H1 (cell line): ENCODE results near the gene TYW1B. TPM values are rescaled to one million over a fixed set of nuclear protein-coding genes. Genes with fewer than 3 reads are reported as not detected.

Source experiments
- CTCF ChIA-PET: fragments of 300-600 bp; sonication (Branson Sonifier 250); formaldehyde crosslinking; loops from one replicate; lab custom pipeline; 2021; ENCODE audit not compliant: partially characterized antibody; lab: Charles Lee
- POLR2A ChIA-PET: fragments of 300-600 bp; sonication (Branson Sonifier 250); formaldehyde crosslinking; loops from one replicate; lab custom pipeline; 2021; ENCODE audit warnings: inconsistent platforms; ENCODE audit not compliant: partially characterized antibody; lab: Charles Lee
- DNase-seq, 2 experiments: peaks; one replicate each; pipeline versions ENCODE4 v3.0.0 to v3.0.0-alpha.2; 2010 to 2022; ENCODE audit warnings: low spot score in 2 of 2, low read depth in 1 of 2, mixed read lengths in 1 of 2
- FAIRE-seq: peaks from 2 replicates; lab custom pipeline; 2011; peaks lifted over from hg19 to GRCh38; lab: Jason Lieb, UNC
- H2AFZ ChIP-seq: 2 replicates; pipeline ENCODE4 v1.8.1; 2012; ENCODE audit warnings: low read length, inconsistent platforms
- H2AK5ac ChIP-seq: 2 replicates; pipeline ENCODE4 v1.6.1; 2013; ENCODE audit warnings: low read depth, low read length
- H2BK120ac ChIP-seq: replicated peaks from 2 replicates; pipeline ENCODE3; 2013; ENCODE audit warnings: low read depth, low read length, inconsistent platforms
- H2BK12ac ChIP-seq: 2 replicates; pipeline ENCODE4 v1.6.1; 2013; ENCODE audit warnings: low read depth, low read length
- H2BK15ac ChIP-seq: 2 replicates; pipeline ENCODE4 v1.6.1; 2013; ENCODE audit warnings: low read length
- H2BK20ac ChIP-seq: 2 replicates; pipeline ENCODE4 v1.6.1; 2013; ENCODE audit warnings: low read length
- H2BK5ac ChIP-seq: 2 replicates; pipeline ENCODE4 v1.6.1; 2013; ENCODE audit warnings: low read depth, low read length
- H3K14ac ChIP-seq: 2 replicates; pipeline ENCODE4 v1.6.1; 2013; ENCODE audit warnings: inconsistent platforms; ENCODE audit not compliant: insufficient read length
- H3K18ac ChIP-seq: 2 replicates; pipeline ENCODE4 v1.6.1; 2013; ENCODE audit warnings: low read length; ENCODE audit errors: extremely low read depth
- H3K23ac ChIP-seq: 2 replicates; pipeline ENCODE4 v1.6.1; 2013; ENCODE audit warnings: inconsistent platforms; ENCODE audit not compliant: insufficient read length
- H3K23me2 ChIP-seq: 2 replicates; pipeline ENCODE4 v1.6.1; 2013; ENCODE audit warnings: low read depth, low read length
- H3K27ac ChIP-seq: 2 replicates; pipeline ENCODE4 v1.6.1; 2011; ENCODE audit warnings: low read depth, low read length, inconsistent platforms
- H3K27me3 ChIP-seq, 4 experiments: replicated peaks in 1 of 4; 1 replicate in 1 of 4; 2 replicates in 3 of 4; pipeline versions ENCODE4 v1.6.1 to v1.8.1; 2011 to 2013; ENCODE audit warnings: low read length in 3 of 4, mild to moderate bottlenecking in 3 of 4, inconsistent platforms in 2 of 4, mixed read lengths in 2 of 4, moderate library complexity in 1 of 4; ENCODE audit not compliant: control insufficient read depth in 3 of 4, insufficient read depth in 3 of 4; ENCODE audit errors: extremely low read depth in 1 of 4
- H3K36me3 ChIP-seq, 4 experiments: 2 replicates each; pipeline versions ENCODE4 v1.6.1 to v1.8.1; 2011 to 2013; ENCODE audit warnings: mild to moderate bottlenecking in 4 of 4, low read length in 3 of 4, moderate library complexity in 2 of 4, control low read depth in 1 of 4, inconsistent platforms in 1 of 4; ENCODE audit not compliant: insufficient read depth in 4 of 4, control insufficient read depth in 2 of 4
- H3K4ac ChIP-seq: replicated peaks from 2 replicates; pipeline ENCODE3; 2013; ENCODE audit warnings: low read length, low read depth, mixed read lengths, inconsistent platforms; ENCODE audit not compliant: insufficient read length
- H3K4me1 ChIP-seq, 4 experiments: replicated peaks in 1 of 4; 1 replicate in 1 of 4; 2 replicates in 3 of 4; pipeline versions ENCODE4 v1.6.1 to v1.8.1; 2011 to 2013; ENCODE audit warnings: low read length in 3 of 4, inconsistent platforms in 2 of 4, mixed read lengths in 1 of 4; ENCODE audit not compliant: insufficient read depth in 4 of 4, control insufficient read depth in 3 of 4
- H3K4me2 ChIP-seq, 2 experiments: 2 replicates each; pipeline versions ENCODE4 v1.6.1 to v1.8.1; 2011 to 2013; ENCODE audit warnings: low read depth in 2 of 2, low read length in 2 of 2, control low read depth in 1 of 2, inconsistent platforms in 1 of 2, mild to moderate bottlenecking in 1 of 2; ENCODE audit not compliant: insufficient read depth in 1 of 2
- H3K4me3 ChIP-seq, 4 experiments: fragments of 200-600, 300-600 bp in 1 of 4; sonication (generic), shearing (Covaris generic), sonication (Bioruptor Twin) in 1 of 4; 2 replicates each; pipeline versions ENCODE4 v1.5.1 to v1.8.1; 2011 to 2016; ENCODE audit warnings: low read length in 4 of 4, low read depth in 3 of 4, control low read depth in 2 of 4, inconsistent platforms in 2 of 4, mild to moderate bottlenecking in 2 of 4, mixed read lengths in 1 of 4, moderate library complexity in 1 of 4; ENCODE audit not compliant: insufficient read depth in 2 of 4; ENCODE audit errors: extremely low read depth in 1 of 4
- H3K56ac ChIP-seq: replicated peaks from 2 replicates; pipeline ENCODE3; 2013; ENCODE audit warnings: low read depth, mild to moderate bottlenecking, mixed read lengths, low read length, inconsistent platforms; ENCODE audit not compliant: insufficient read length
- H3K79me1 ChIP-seq: 2 replicates; pipeline ENCODE4 v1.6.1; 2013; ENCODE audit warnings: low read depth, low read length, control low read depth
- H3K79me2 ChIP-seq, 2 experiments: 2 replicates each; pipeline versions ENCODE4 v1.6.1 to v1.8.1; 2012 to 2013; ENCODE audit warnings: low read length in 2 of 2, mild to moderate bottlenecking in 2 of 2, inconsistent platforms in 1 of 2; ENCODE audit not compliant: insufficient read depth in 2 of 2, control insufficient read depth in 1 of 2
- H3K9ac ChIP-seq, 4 experiments: replicated peaks in 1 of 4; 1 replicate in 1 of 4; 2 replicates in 3 of 4; pipeline versions ENCODE4 v1.6.1 to v1.8.1; 2011 to 2013; ENCODE audit warnings: low read depth in 3 of 4, low read length in 3 of 4, control low read depth in 2 of 4, mild to moderate bottlenecking in 2 of 4, moderate library complexity in 2 of 4, inconsistent platforms in 1 of 4; ENCODE audit errors: extremely low read depth in 1 of 4
- H3K9me3 ChIP-seq, 2 experiments: 2 replicates each; pipeline versions ENCODE4 v1.6.1 to v1.8.1; 2012 to 2013; ENCODE audit warnings: mild to moderate bottlenecking in 2 of 2, moderate library complexity in 2 of 2, control low read depth in 1 of 2, inconsistent platforms in 1 of 2, low read depth in 1 of 2, low read length in 1 of 2, mixed read lengths in 1 of 2; ENCODE audit not compliant: insufficient read depth in 2 of 2
- H4K20me1 ChIP-seq, 2 experiments: replicated peaks in 1 of 2; 2 replicates each; pipeline versions ENCODE3 to v1.8.1; 2011 to 2013; ENCODE audit warnings: inconsistent platforms in 2 of 2, low read length in 2 of 2, mild to moderate bottlenecking in 1 of 2; ENCODE audit not compliant: insufficient read depth in 2 of 2, control insufficient read depth in 1 of 2
- H4K5ac ChIP-seq: 2 replicates; pipeline ENCODE4 v1.6.1; 2013; ENCODE audit warnings: low read length, low read depth, mixed read lengths, inconsistent platforms; ENCODE audit not compliant: insufficient read length
- H4K8ac ChIP-seq: 2 replicates; pipeline ENCODE4 v1.8.0; 2013; ENCODE audit warnings: mild to moderate bottlenecking, moderate library complexity, low read length, inconsistent platforms; ENCODE audit not compliant: insufficient read depth; ENCODE audit errors: extremely low read depth
- H4K91ac ChIP-seq: replicated peaks from 2 replicates; pipeline ENCODE3; 2013; ENCODE audit warnings: low read length, mixed read lengths, inconsistent platforms; ENCODE audit not compliant: insufficient read length
- NANOG ChIP-seq: IDR thresholded peaks from 2 replicates; pipeline ENCODE4 v1.6.1; 2011; ENCODE audit warnings: low read length, low read depth, mild to moderate bottlenecking, inconsistent platforms; ENCODE audit not compliant: insufficient read depth, poor library complexity, severe bottlenecking
- PHF8 ChIP-seq: fragments of 200-600 bp; sonication (generic); conservative IDR thresholded peaks from 2 replicates; pipeline ENCODE4 v1.7.1; 2012; ENCODE audit warnings: low read depth, mild to moderate bottlenecking, inconsistent platforms, low read length, moderate library complexity
- RAD21 ChIP-seq, 2 experiments: IDR thresholded peaks in 1 of 2; conservative IDR thresholded peaks in 1 of 2; 2 replicates each; pipeline ENCODE4 v1.6.1; 2011; ENCODE audit warnings: low read depth in 2 of 2, low read length in 2 of 2, improper control_type of control experiment in 1 of 2, inconsistent platforms in 1 of 2, mild to moderate bottlenecking in 1 of 2, moderate library complexity in 1 of 2
- SP4 ChIP-seq: IDR thresholded peaks from 2 replicates; pipeline ENCODE4 v1.6.1; 2012; ENCODE audit warnings: low read length, inconsistent platforms
- WGBS, 2 experiments: shearing (Covaris generic) in 1 of 2; methylation state at CpG; one replicate each; pipeline versions ENCODE4 v1.1.6 to v1.1.7; 2013 to 2015; ENCODE audit warnings: low lambda C conversion rate in 2 of 2, mixed read lengths in 2 of 2, inconsistent platforms in 1 of 2, low coverage in 1 of 2, missing lambda C conversion rate in 1 of 2; ENCODE audit not compliant: insufficient replicate concordance in 2 of 2, insufficient coverage in 1 of 2, insufficient read length in 1 of 2; ENCODE audit errors: extremely low coverage in 1 of 2, missing lambda C conversion rate in 1 of 2; 5-methylcytosine and 5-hydroxymethylcytosine counted together
- polyA plus RNA-seq, 7 experiments: library from polyadenylated mRNA; depleted of rRNA in 3 of 7; stranded (reverse) in 5 of 7; unstranded in 2 of 7; fragments of >200 nt in 5 of 7; fragments of 200-250 nt in 2 of 7; gene quantifications; 1 replicate in 5 of 7; 2 replicates in 1 of 7; 4 replicates in 1 of 7; pipeline versions ENCODE4 v1.2.1 to v1.2.3, GENCODE V29; 2011 to 2013; ENCODE audit warnings: missing spikeins in 2 of 7, mixed read lengths in 2 of 7
- total RNA-seq: library from RNA; stranded (reverse); fragmentation: NEBNext Ultra II Directional; extraction: Animal tissue kit (Norgen Biotek cat#: 25700); gene quantifications from 2 replicates; pipeline ENCODE4 v1.2.1, GENCODE V29; 2021
- TF ChIP-seq, protein P1 (sequence below), 3 experiments: IDR thresholded peaks; 1 replicate in 2 of 3; 2 replicates in 1 of 3; pipeline versions ENCODE4 v1.5.1 to v1.6.1; 2011; ENCODE audit warnings: low read length in 3 of 3, mild to moderate bottlenecking in 3 of 3, inconsistent platforms in 2 of 3, low read depth in 1 of 3, moderate library complexity in 1 of 3; ENCODE audit not compliant: insufficient read depth in 1 of 3; ENCODE audit errors: control extremely low read depth in 1 of 3

TYW1B gene
- total and polyA plus RNA-seq, 2 of the 8 experiments (the other 6 are each of a cell fraction or from before 2014, with no cell fraction given): 6.8 to 12.6 TPM

DNA sequence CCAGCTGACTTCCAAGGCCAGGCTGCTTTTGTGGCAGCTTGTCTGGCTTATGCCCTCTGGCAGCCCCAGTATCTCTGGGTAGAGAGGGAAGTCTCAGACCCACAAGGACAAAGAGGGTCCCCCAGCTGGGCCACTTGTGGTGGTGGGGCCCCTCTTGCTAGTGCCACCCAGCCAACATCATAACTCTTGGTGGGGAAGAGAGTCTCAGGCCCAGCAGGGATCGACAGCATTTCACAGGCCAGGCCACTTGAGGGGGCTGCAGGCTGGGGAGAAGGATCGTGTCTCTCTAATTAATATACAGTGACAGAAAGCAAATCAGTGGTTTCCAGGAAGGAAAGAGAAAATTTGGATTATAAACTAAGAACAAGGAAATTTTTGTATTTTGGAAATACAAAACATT lies 76.0 kb downstream of the TYW1B start:
- Histone ChIP-seq H4K20me1 (no peaks in the 10 kb centered on the region), H3K4me3 (no peak overlapping the region), H2AK5ac (no peak overlapping the region), H3K23ac (no peak overlapping the region), H3K18ac (no peak overlapping the region; the same call in 1 of the 2 replicates), H3K36me3 (no peaks in the 10 kb centered on the region), H3K27me3 (no peaks in the 10 kb centered on the region), H3K27ac (no peak overlapping the region), H3K4me1 (no peaks in the 10 kb centered on the region; a peak in 1 of 7 replicates), H3K79me1 (no peaks in the 10 kb centered on the region), H4K91ac (no peak overlapping the region), H2BK15ac (no peak overlapping the region), H3K23me2 (no peaks in the 10 kb centered on the region), H2BK120ac (no peak overlapping the region), H2BK5ac (no peak overlapping the region), H2AFZ (no peak overlapping the region), H3K56ac (no peak overlapping the region), H2BK12ac (no peak overlapping the region), H3K9ac (no peak overlapping the region), H3K9me3 (no peaks in the 10 kb centered on the region), H3K79me2 (no peaks in the 10 kb centered on the region), H4K8ac (no peak overlapping the region; the same call in 1 of the 2 replicates), H3K4me2 (no peak overlapping the region), H2BK20ac (no peak overlapping the region), H3K14ac (no peak overlapping the region), H4K5ac (no peak overlapping the region), H3K4ac (no peak overlapping the region)
- POLR2A ChIA-PET: no interaction called here
- peak; percentile 7 to 54 for DNase-seq
- TF ChIP-seq SP4 (no peak), PHF8 (no peak), NANOG (no peak), RAD21 (IDR thresholded peaks at IDR 0.05 in 1 of 2, conservative IDR thresholded peaks at IDR 0.05 in 1 of 2; ENCODE audit: low read depth in 2 of 2, low read length in 2 of 2) (peak; percentile 77 to 81)
- TF ChIP-seq, protein P1, sequence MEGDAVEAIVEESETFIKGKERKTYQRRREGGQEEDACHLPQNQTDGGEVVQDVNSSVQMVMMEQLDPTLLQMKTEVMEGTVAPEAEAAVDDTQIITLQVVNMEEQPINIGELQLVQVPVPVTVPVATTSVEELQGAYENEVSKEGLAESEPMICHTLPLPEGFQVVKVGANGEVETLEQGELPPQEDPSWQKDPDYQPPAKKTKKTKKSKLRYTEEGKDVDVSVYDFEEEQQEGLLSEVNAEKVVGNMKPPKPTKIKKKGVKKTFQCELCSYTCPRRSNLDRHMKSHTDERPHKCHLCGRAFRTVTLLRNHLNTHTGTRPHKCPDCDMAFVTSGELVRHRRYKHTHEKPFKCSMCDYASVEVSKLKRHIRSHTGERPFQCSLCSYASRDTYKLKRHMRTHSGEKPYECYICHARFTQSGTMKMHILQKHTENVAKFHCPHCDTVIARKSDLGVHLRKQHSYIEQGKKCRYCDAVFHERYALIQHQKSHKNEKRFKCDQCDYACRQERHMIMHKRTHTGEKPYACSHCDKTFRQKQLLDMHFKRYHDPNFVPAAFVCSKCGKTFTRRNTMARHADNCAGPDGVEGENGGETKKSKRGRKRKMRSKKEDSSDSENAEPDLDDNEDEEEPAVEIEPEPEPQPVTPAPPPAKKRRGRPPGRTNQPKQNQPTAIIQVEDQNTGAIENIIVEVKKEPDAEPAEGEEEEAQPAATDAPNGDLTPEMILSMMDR (IDR thresholded peaks at IDR 0.05; ENCODE audit: control extremely low read depth in 1 of 3, insufficient read depth in 1 of 3, low read depth in 1 of 3, low read length in 3 of 3): peak; percentile 53 to 75 (median 58)
- FAIRE-seq: no peak
- CTCF ChIA-PET: interaction anchor here (0.6 to 1.5 kb wide), 7 partner anchors 8 to 163 kb away, joined by 3 to 5 read pairs (median 3); no protein-coding TSS in a partner anchor
- WGBS, 2 experiments: 74% methylated on average over 2 of the region's 2 CpGs; no CpG with 5 or more reads in 1 of the 2 experiments
